Endodermal cell (in vitro differentiated cells): ENCODE data around the gene FLCN. TPM values are rescaled to one million over a fixed set of nuclear protein-coding genes. Genes with fewer than 3 reads are reported as not detected.

Experiments
- DNase-seq: peaks from one replicate; pipeline ENCODE4 v3.0.0-alpha.2; 2017
- H3K27ac ChIP-seq: 2 replicates; pipeline ENCODE4 v1.5.1; 2013; ENCODE audit warnings: mild to moderate bottlenecking, low read depth, low read length, moderate library complexity
- H3K27me3 ChIP-seq: 2 replicates; pipeline ENCODE4 v1.6.1; 2013; ENCODE audit warnings: mild to moderate bottlenecking, low read length, moderate library complexity; ENCODE audit not compliant: insufficient read depth, control insufficient read depth, poor library complexity, severe bottlenecking
- H3K36me3 ChIP-seq: 2 replicates; pipeline ENCODE4 v1.7.0; 2013; ENCODE audit warnings: mild to moderate bottlenecking, low read length, moderate library complexity; ENCODE audit not compliant: control insufficient read depth, insufficient read depth
- H3K4me1 ChIP-seq: one replicate; pipeline ENCODE4 v1.7.0; 2013; ENCODE audit warnings: low read length; ENCODE audit not compliant: control insufficient read depth, insufficient read depth
- H3K4me3 ChIP-seq: 2 replicates; pipeline ENCODE4 v1.5.1; 2013; ENCODE audit warnings: mild to moderate bottlenecking, low read length, moderate library complexity
- H3K9ac ChIP-seq: 2 replicates; pipeline ENCODE4 v1.6.1; 2013; ENCODE audit warnings: mild to moderate bottlenecking, low read length, moderate library complexity; ENCODE audit not compliant: poor library complexity, severe bottlenecking; ENCODE audit errors: extremely low read depth
- H3K9me3 ChIP-seq: 2 replicates; pipeline ENCODE4 v1.6.1; 2013; ENCODE audit warnings: mild to moderate bottlenecking, low read length, moderate library complexity; ENCODE audit not compliant: control insufficient read depth
- H3K27ac Mint-ChIP-seq: 2 replicates; pipeline ENCODE4 v1.8.0; 2020; ENCODE audit warnings: mixed read lengths
- H3K27me3 Mint-ChIP-seq: 2 replicates; pipeline ENCODE4 v1.8.0; 2021; ENCODE audit warnings: mild to moderate bottlenecking, mixed read lengths; ENCODE audit not compliant: insufficient read depth
- H3K36me3 Mint-ChIP-seq: 2 replicates; pipeline ENCODE4 v1.8.0; 2020; ENCODE audit warnings: low read depth, mixed read lengths
- H3K4me1 Mint-ChIP-seq: 2 replicates; pipeline ENCODE4 v1.8.0; 2020; ENCODE audit warnings: mixed read lengths
- H3K4me3 Mint-ChIP-seq: 2 replicates; pipeline ENCODE4 v1.8.0; 2020; ENCODE audit warnings: mild to moderate bottlenecking, moderate library complexity, mixed read lengths
- H3K9me3 Mint-ChIP-seq: 2 replicates; pipeline ENCODE4 v1.8.0; 2020; ENCODE audit warnings: mild to moderate bottlenecking, mixed read lengths
- WGBS, 2 experiments: methylation state at CpG; one replicate each; pipeline versions ENCODE4 v1.1.5 to v1.1.7; 2013; ENCODE audit warnings: missing lambda C conversion rate in 2 of 2, mixed read lengths in 1 of 2; ENCODE audit not compliant: insufficient coverage in 1 of 2, insufficient read length in 1 of 2; 5-methylcytosine and 5-hydroxymethylcytosine counted together
- total RNA-seq, 2 donors: library from RNA; stranded (reverse); fragmentation: NEBNext Ultra II Directional in 1 of 2; extraction: Animal tissue kit (Norgen Biotek cat#: 25700) in 1 of 2; gene quantifications; 2 replicates in 1 of 2; 3 replicates in 1 of 2; pipeline ENCODE4 v1.2.1, GENCODE V29; 2021
- TF ChIP-seq, protein P1 (sequence below): fragments of 200-600 bp; sonication (generic); conservative IDR thresholded peaks from 2 replicates; pipeline ENCODE4 v1.5.0; 2021; ENCODE audit warnings: antibody characterized with exemption, mild to moderate bottlenecking

Gene FLCN
- total RNA-seq, 2 donors from 2014 or later: 41.8 to 47.2 TPM

DNA sequence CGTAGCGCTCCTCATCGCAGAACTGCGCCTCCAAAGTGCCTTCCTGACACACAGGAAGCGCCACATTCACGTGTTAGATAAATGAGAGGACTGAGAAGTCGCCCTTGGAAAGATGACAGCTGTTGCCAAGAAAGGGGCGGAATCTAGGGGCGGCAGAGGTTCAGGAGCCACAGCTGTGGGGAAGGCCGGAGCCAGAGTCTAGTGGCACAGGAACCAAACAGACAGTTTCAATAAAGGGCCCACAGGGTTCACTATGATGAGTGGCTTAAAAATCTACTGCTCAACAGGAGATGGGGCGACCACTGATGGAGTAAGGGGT, 4.7 kb downstream of the FLCN start:
- Histone ChIP-seq H3K4me1 (no peaks in the 10 kb centered on the region), H3K9ac (no peak overlapping the region), H3K27me3 (no peaks in the 10 kb centered on the region), H3K27ac (no peak overlapping the region), H3K4me3 (no peak overlapping the region), H3K9me3 (no peaks in the 10 kb centered on the region), H3K36me3 (peaks cover 52% of the 10 kb centered on the region)
- Mint-ChIP-seq H3K9me3 (no peaks in the 10 kb centered on the region), H3K36me3 (peaks cover 50% of the 10 kb centered on the region), H3K27me3 (no peaks in the 10 kb centered on the region), H3K27ac (no peak overlapping the region), H3K4me1 (peaks cover 12% of the 10 kb centered on the region), H3K4me3 (no peak overlapping the region)
- TF ChIP-seq, protein P1, sequence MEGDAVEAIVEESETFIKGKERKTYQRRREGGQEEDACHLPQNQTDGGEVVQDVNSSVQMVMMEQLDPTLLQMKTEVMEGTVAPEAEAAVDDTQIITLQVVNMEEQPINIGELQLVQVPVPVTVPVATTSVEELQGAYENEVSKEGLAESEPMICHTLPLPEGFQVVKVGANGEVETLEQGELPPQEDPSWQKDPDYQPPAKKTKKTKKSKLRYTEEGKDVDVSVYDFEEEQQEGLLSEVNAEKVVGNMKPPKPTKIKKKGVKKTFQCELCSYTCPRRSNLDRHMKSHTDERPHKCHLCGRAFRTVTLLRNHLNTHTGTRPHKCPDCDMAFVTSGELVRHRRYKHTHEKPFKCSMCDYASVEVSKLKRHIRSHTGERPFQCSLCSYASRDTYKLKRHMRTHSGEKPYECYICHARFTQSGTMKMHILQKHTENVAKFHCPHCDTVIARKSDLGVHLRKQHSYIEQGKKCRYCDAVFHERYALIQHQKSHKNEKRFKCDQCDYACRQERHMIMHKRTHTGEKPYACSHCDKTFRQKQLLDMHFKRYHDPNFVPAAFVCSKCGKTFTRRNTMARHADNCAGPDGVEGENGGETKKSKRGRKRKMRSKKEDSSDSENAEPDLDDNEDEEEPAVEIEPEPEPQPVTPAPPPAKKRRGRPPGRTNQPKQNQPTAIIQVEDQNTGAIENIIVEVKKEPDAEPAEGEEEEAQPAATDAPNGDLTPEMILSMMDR: no peak
- WGBS, 2 experiments: 92 to 93% methylated on average over 5 to 11 of the region's 11 CpGs
- no peak for DNase-seq

DNA sequence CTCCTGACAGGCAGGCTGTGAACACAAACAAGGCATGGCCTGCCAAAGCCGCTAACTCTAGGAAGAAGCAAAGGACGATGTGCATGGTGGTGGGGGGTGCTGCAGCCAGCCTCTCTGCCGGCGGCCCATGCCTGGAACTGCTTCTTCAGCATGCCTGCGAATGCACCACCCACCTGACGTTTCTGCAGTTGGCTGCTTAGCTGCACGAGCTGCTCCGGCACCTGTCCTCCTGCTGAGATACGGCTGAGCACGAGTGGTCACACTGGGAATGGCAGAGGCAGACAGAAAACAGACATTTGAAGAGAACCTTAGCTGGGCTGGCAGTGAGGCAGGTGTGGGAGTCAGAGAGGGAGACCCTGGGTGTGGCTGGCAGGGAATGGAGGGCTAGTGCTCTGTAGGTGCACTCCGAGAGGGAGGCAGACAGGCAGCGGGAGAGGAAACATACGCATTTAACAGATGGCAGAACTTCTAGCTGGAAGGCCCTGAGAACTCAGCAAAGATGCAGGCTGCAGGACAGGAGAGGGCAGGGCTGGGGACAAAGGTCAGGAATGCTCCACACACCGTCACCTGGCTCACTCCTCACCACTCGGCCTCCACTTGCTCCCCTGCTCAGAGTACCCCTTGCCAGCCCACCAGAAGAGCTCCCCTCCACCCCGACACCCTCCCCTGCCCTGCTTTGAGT, 5.2 kb downstream of the FLCN start:
- H3K9me3 Mint-ChIP-seq: no peaks in the 10 kb centered on the region
- no peak for DNase-seq
- H3K4me1 Mint-ChIP-seq: peaks cover 12% of the 10 kb centered on the region

DNA sequence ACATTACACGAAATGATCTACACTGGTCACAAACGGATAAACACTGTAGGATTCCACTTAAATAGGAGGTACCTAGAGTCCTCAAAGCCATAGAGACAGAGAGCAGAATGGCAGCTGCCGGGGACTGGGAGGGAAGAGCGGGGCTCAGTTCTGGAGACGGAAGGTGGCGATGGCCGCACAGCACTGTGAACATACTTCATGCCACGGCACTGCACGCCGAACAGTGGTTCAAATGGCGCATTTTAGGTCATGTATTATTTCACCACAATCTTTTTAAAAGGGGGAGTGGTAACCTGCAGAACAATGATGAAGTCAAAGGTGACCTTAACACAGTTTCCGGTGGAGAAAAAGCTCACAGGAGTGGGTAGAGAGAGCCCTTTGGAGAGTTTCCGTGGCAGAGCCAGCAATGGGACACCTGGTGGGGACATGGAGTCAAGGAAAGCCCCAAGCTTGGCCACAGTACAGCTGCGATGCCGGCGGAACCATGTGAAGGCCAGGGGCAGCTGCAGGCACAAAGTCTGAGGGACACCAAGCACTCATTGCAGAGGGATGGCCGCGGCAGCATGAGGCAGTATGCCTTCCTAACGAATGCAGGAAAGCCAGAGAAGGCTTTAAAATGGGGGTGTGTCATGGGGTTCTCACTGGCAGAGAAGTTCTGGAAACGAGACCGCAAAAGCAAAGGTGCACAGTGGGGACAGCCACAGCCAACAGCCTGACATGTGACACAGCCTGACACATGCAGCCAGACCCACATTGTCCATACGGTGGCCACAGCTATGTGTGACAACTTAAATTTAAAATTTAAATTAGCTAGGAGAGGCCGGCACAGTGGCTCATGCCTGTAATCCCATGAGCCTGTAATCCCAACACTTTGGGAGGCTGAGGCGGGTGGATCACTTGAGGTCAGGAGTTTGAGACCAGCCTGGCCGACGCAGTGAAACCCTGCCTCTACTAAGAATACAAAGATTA, 7.3 kb downstream of the FLCN start:
- Mint-ChIP-seq H3K9me3 (no peaks in the 10 kb centered on the region), H3K4me3 (no peak overlapping the region), H3K36me3 (peaks cover 72% of the 10 kb centered on the region), H3K27me3 (no peaks in the 10 kb centered on the region), H3K4me1 (no peaks in the 10 kb centered on the region), H3K27ac (no peak overlapping the region)
- Histone ChIP-seq H3K27ac (no peak overlapping the region), H3K9me3 (no peaks in the 10 kb centered on the region), H3K9ac (no peak overlapping the region), H3K27me3 (no peaks in the 10 kb centered on the region), H3K36me3 (peaks cover 78% of the 10 kb centered on the region), H3K4me1 (no peaks in the 10 kb centered on the region), H3K4me3 (no peak overlapping the region)
- TF ChIP-seq, protein P1: no peak
- DNase-seq: no peak
- 92 to 95% methylated on average over 23 to 26 of the region's 26 CpGs for WGBS, 2 experiments

More for the DNA sequence above, 5.2 kb downstream of the FLCN start:
- Mint-ChIP-seq H3K27me3 (no peaks in the 10 kb centered on the region), H3K36me3 (peaks cover 54% of the 10 kb centered on the region), H3K27ac (no peak overlapping the region), H3K4me3 (no peak overlapping the region)
- Histone ChIP-seq H3K4me1 (no peaks in the 10 kb centered on the region), H3K27ac (no peak overlapping the region), H3K36me3 (peaks cover 57% of the 10 kb centered on the region), H3K9ac (no peak overlapping the region), H3K9me3 (no peaks in the 10 kb centered on the region), H3K4me3 (no peak overlapping the region), H3K27me3 (no peaks in the 10 kb centered on the region)
- TF ChIP-seq, protein P1: no peak
- WGBS, 2 experiments: 86 to 93% methylated on average over 14 to 16 of the region's 16 CpGs
